NOMO-1 (cell line): Measurements from ENCODE around the gene RPS6KL1.

Experiments
- DNase-seq, 2 experiments: peaks; one replicate each; lab custom pipeline; 2025; ENCODE audit not compliant: unreplicated experiment in 2 of 2; lab: John Stamatoyannopoulos, UW

RPS6KL1 gene

GRCh38 chr14:74915826-74916225 is 7.2 kb downstream of the RPS6KL1 start:
- DNase-seq, result no peak

GRCh38 chr14:74915426-74915825 is 7.6 kb downstream of the RPS6KL1 start:
- DNase-seq, result no peak

DNA sequence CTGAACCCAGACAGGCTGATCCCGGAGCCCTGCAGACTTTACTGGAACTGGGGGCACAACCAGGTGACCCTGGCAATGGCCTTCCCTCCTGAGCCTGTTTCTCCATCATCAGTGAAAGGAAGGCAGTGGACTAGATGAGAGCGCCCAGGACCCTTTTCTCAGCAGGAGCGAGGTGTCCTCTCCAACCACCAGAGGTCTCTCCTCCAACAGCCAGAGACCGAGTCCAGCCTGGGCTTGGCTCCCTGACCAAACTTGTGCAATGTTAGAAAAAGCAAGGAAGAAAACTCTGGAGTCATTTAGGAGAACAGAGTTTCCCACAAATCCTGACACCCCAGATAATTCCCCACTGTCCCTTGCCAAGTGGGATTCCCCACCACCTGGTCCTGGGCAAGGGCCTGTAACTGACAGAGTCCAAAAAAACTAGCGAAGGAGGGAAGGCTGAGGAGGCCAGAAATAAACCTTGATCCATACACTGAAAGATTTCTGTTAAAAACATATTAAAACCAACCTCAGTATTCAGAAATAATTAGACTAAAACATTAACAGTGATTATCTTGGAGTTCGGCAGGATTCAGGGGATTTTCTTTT is 9.0 kb downstream of the RPS6KL1 start:
- peak in 1 of 2 experiments; percentile 18 for DNase-seq

DNA sequence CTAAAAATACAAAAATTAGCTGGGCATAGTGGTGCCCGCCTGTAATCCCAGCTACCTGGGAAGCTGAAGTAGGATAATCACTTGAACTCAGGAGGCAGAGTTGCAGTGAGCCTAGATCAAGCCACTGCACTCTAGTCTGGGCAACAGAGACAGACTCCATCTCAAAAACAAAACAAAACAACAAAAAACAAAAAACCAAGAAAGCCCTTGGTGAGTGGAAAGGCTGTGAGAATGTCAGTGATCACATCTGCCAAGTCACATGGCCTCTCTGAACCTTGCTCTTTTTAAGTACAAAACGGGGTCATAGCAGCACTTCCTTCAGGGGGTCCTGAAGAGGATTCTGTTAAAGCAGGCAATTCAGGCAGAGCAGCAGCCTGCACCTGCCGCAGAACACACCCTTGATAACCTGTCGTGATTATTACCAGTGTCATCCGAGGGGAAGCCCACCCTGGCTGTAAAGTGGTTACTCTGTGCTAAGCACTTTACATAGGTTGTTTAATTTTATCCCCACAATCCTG is 9.6 kb downstream of the RPS6KL1 start:
- DNase-seq, result no peak

- DNase-seq, result no peak
Measured at GRCh38 chr14:74912801-74913200, 10.3 kb downstream of the RPS6KL1 start.

DNA sequence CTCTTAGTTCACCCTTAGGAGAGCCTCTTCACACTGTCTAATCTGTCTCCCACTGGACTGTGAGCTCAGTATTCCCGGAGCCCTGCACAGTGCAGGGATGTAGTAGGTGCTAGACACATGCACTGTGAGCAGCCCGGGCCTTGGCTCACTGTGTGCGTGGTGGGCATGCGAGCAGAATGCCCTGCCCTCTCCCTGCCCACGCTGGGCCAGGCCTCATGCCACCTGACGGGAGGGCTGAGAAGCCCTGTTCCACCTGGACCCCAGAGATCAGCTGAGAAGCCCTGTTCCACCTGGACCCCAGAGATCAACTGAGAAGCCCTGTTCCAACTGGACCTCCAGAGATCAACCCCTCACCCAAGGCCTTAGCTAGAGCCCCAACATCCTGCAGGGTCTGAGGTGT is 10.9 kb downstream of the RPS6KL1 start:
- no peak for DNase-seq

GRCh38 chr14:74911704-74912103 is 11.4 kb downstream of the RPS6KL1 start:
- no peak for DNase-seq

DNA sequence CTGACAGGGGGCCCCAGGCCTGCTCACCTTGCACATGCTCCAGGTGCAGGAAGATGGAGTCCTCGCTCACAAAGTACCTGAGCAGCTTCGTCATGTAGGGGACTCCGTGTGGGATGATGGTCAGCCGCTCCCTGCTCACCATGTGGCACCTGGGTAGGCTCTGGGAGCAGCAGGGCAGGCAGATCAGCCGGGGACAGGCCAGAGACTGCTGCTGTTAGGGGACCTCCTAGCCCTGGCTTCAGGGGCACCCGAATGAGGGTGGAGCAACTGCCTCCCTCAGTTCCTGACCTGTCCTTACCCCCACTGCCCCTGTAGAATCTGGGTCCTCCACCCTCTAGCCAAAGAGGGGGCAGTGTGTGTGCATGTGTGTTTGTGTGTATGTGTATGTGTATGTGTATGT is 11.8 kb downstream of the RPS6KL1 start:
- DNase-seq, result no peak

- no peak for DNase-seq
Measured at GRCh38 chr14:74910556-74910955, 12.5 kb downstream of the RPS6KL1 start.

GRCh38 chr14:74909911-74910310 is 13.1 kb downstream of the RPS6KL1 start:
- DNase-seq, result no peak

- DNase-seq, result no peak
Measured at GRCh38 chr14:74909501-74909900, 13.6 kb downstream of the RPS6KL1 start.

GRCh38 chr14:74908861-74909341 is 14.2 kb downstream of the RPS6KL1 start:
- no peak for DNase-seq

DNA sequence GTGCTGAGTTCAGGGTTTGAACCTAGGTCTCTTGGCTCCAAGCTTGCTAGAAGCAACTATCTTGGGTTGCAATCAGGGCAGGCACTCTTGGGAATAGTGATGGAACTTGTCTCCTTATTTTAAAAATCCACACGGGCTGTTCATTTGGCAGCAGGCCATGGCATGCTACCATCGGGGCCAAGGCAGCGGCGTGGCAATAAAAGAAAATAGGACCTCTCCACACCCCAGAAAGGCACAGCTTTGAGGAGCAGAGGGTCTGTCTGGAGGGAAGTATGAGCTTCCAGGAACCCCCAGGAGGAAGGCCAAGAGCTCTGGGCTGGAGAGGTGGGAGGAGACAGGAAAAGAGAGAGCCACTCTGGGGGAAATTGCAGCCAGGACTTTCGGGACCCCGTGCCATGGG is 15.3 kb downstream of the RPS6KL1 start:
- DNase-seq, result no peak

- no peak for DNase-seq
Measured at GRCh38 chr14:74906925-74907521, 16.0 kb downstream of the RPS6KL1 start.

DNA sequence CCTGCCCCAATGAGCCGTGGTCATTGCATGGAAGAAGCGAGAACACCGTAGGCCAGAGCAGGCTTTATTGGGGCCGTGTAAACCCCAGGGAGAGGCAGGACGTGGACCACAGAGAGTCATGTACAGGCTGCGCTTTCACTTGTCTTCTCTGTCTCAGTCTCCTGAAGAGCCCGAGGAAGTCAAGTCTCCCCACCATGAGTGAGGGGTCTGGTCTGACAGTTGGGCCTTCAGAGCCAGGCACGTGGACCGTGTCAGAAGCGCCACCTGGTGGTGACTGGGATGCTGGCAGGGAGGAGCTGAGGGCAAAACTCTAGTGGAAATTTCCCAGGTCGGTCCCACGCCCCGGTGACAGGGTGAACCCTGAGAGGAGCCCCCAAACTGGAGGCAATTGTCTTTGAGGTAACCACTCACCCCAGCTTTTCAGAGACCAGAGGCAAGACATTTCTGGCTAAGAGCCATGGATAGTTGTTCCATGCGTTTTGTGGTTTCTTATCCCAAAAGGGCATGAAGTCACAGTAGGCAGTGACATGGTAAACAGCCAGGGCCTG is 17.4 kb downstream of the RPS6KL1 start:
- peak; percentile 14 to 21 for DNase-seq

DNA sequence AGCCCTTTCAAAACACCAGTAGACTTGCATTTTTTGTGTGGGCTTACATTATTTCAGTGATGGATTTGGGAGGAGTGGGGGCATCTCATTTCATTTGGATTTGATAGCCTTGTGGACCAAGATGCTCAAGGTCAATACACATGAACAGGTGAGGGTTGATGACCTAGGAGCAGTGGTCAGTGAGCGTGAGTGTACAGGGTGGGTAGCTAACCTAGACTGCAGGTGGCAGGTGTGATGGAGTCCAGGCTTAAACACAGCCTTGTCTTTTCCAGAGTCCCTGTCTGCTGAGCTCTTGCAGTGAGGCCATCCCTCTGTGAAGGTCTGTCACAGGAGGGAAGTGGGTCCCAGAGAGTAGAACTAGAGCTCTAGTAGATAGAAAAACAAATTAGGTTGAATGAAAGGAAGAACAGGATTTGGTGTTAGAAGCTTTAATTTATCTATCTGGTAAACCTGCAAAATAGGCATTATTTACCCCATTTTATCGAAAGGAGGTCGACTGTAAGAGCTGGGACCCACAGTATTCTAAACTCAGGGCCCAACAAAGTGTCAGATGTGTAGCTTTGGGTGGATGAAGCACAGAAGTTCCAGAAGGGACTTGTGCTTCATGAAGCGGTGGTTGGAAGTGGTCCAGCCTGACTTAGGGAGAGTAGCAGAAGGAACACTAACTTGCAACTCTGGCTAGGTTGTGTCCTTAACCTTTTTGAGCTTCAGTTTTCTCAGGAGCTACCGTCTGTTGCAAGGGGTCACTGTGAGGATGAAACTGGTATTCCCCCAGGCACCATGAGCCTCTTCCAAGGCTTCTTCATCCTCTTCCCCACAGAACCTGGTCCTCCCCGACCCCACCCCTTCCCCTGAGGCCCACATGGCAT is 18.2 kb downstream of the RPS6KL1 start:
- no peak for DNase-seq

GRCh38 chr14:74902941-74903705 is 19.9 kb downstream of the RPS6KL1 start:
- no peak for DNase-seq

DNA sequence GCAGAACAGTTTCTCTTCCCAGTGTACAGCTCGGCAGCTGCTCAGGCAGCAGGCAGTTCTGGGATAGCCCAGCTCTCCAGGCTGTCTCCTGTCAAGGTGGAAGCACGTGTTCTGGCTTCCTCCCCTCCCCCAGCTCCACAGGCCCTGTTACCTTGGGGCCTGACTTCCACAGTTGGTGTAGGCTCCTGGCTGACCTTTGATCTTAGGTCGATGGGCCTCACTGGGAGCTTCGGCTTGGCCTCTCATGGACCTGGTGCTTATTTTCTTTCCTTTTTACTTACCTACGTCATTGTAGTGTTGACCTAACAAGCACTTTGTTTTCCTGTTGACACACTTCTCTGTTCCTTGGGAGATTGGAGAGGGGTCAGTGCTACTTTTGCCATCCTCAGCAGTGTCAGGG is 24.4 kb downstream of the RPS6KL1 start:
- DNase-seq, result no peak

- DNase-seq, result no peak
Measured at GRCh38 chr14:74898083-74898482, 25.0 kb downstream of the RPS6KL1 start.

GRCh38 chr14:74897642-74898041 is 25.4 kb downstream of the RPS6KL1 start:
- no peak for DNase-seq

GRCh38 chr14:74896400-74896799 is 26.7 kb downstream of the RPS6KL1 start:
- DNase-seq, result no peak
